Peyer's patch (tissue), 4 donors: ENCODE results near the gene SLBP. TPM values are rescaled to one million over a fixed set of nuclear protein-coding genes. Genes with fewer than 3 reads are reported as not detected.

Experiments
- DNase-seq, 3 donors: peaks; one replicate each; pipeline ENCODE4 v3.0.0-alpha.2; 2017 to 2019
- H3K27ac ChIP-seq, 4 donors: fragments of 200-600 bp; sonication (generic); one replicate each; pipeline ENCODE4 v1.5.1; 2016 to 2019
- H3K27me3 ChIP-seq, 2 donors: fragments of 200-600 bp; sonication (generic); one replicate each; pipeline ENCODE4 v1.5.1; 2019
- H3K36me3 ChIP-seq, 3 donors: fragments of 200-600 bp; sonication (generic); one replicate each; pipeline ENCODE4 v1.5.1; 2016 to 2019
- H3K4me1 ChIP-seq, 4 donors: fragments of 200-600 bp; sonication (generic); one replicate each; pipeline ENCODE4 v1.5.1; 2016 to 2019
- H3K4me3 ChIP-seq, 4 donors: fragments of 200-600 bp; sonication (generic); 1 replicate in 3 of 4; 2 replicates in 1 of 4; pipeline ENCODE4 v1.5.1; 2016 to 2019; ENCODE audit warnings: mild to moderate bottlenecking in 1 of 4
- H3K9me3 ChIP-seq, 4 donors: fragments of 200-600 bp; sonication (generic); one replicate each; pipeline ENCODE4 v1.5.1; 2016 to 2019; ENCODE audit warnings: mild to moderate bottlenecking in 1 of 4
- POLR2A ChIP-seq, 2 donors: fragments of 450-650 bp; IDR thresholded peaks; one replicate each; pipeline ENCODE4 v1.5.1; 2017; ENCODE audit warnings: antibody characterized with exemption in 2 of 2, mild to moderate bottlenecking in 2 of 2, moderate library complexity in 2 of 2
- total RNA-seq, 4 donors: library from RNA; depleted of rRNA; stranded (reverse); fragments of >200 nt; gene quantifications; one replicate each; pipeline ENCODE4 v1.1.0, GENCODE V29; 2016
- TF ChIP-seq, protein P1 (sequence below), 6 experiments: fragments of 450-650 bp in 4 of 6; fragments of 200-600 bp in 2 of 6; sonication (generic) in 1 of 6; IDR thresholded peaks; one replicate each; pipeline ENCODE4 v1.5.1; 2017 to 2019; ENCODE audit warnings: antibody characterized with exemption in 6 of 6, mild to moderate bottlenecking in 3 of 6, moderate library complexity in 1 of 6

SLBP gene
- total RNA-seq, 4 donors from 2014 or later = 18.4 to 86.6 (median 26.2) TPM

GRCh38 chr4:1651609-1652008 is 60.5 kb downstream of the SLBP start:
- H3K9me3 ChIP-seq = no peaks in the 10 kb centered on the region
- DNase-seq = no peak
- no peaks in the 10 kb centered on the region for H3K27me3 ChIP-seq
- TF ChIP-seq, protein P1, sequence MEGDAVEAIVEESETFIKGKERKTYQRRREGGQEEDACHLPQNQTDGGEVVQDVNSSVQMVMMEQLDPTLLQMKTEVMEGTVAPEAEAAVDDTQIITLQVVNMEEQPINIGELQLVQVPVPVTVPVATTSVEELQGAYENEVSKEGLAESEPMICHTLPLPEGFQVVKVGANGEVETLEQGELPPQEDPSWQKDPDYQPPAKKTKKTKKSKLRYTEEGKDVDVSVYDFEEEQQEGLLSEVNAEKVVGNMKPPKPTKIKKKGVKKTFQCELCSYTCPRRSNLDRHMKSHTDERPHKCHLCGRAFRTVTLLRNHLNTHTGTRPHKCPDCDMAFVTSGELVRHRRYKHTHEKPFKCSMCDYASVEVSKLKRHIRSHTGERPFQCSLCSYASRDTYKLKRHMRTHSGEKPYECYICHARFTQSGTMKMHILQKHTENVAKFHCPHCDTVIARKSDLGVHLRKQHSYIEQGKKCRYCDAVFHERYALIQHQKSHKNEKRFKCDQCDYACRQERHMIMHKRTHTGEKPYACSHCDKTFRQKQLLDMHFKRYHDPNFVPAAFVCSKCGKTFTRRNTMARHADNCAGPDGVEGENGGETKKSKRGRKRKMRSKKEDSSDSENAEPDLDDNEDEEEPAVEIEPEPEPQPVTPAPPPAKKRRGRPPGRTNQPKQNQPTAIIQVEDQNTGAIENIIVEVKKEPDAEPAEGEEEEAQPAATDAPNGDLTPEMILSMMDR (IDR thresholded peaks at IDR 0.05) = no peak
- no peak for TF ChIP-seq POLR2A (IDR thresholded peaks at IDR 0.05)
- no peaks in the 10 kb centered on the region for H3K36me3 ChIP-seq
- H3K27ac ChIP-seq = no peak overlapping the region
- no peaks in the 10 kb centered on the region for H3K4me1 ChIP-seq
- H3K4me3 ChIP-seq = no peak overlapping the region

DNA sequence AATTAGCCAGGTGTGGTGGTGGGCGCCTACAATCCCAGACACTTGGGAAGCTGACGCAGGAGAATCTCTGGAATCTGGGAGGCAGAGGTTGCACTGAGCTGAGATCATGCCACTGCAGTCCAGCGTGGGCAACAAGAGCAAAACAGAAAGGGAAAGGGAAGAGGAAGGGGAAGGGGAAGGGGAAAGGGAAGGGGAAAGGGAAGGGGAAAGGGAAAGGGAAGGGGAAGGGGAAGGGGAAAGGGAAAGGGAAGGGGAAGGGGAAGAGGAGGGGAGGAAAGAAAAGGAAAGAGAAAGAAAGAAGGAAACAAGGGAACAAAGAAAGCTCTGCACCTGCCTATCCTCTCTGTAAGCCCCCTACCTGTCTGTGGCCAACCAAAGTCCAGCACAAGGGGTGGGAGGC is 63.2 kb downstream of the SLBP start:
- TF ChIP-seq, protein P1 (IDR thresholded peaks at IDR 0.05) = no peak
- no peak for TF ChIP-seq POLR2A (IDR thresholded peaks at IDR 0.05)
- Histone ChIP-seq H3K36me3 (no peaks in the 10 kb centered on the region), H3K4me1 (no peaks in the 10 kb centered on the region), H3K27ac (no peak overlapping the region), H3K4me3 (no peak overlapping the region), H3K27me3 (no peaks in the 10 kb centered on the region), H3K9me3 (no peaks in the 10 kb centered on the region)
- no peak for DNase-seq

GRCh38 chr4:1647432-1647831 is 64.7 kb downstream of the SLBP start:
- H3K4me1 ChIP-seq = no peaks in the 10 kb centered on the region
- no peaks in the 10 kb centered on the region for H3K9me3 ChIP-seq
- DNase-seq = no peak
- H3K36me3 ChIP-seq = no peaks in the 10 kb centered on the region
- H3K4me3 ChIP-seq = no peak overlapping the region
- H3K27ac ChIP-seq = no peak overlapping the region
- no peaks in the 10 kb centered on the region for H3K27me3 ChIP-seq
- TF ChIP-seq, protein P1 (IDR thresholded peaks at IDR 0.05) = no peak
- TF ChIP-seq POLR2A (IDR thresholded peaks at IDR 0.05) = no peak

DNA sequence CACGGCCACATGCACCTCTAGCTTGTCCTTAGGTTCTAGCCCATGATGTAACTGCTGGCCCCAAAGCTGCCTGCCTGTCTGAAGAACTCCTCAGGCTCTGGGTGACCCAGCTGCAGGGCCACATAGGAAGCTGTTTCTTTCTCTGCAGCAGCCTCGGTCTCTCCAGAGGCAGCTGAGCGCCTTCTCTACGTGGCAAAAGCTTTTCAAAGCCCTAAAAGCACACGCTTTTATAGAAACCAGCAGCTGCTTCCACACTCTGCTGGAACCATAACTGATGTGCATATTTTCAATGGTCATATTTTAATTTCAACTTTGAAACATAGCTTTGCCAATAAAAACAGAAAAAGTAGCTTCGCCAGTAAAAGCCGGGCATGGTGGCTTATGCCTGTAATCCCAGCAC is 65.4 kb downstream of the SLBP start:
- H3K27me3 ChIP-seq = no peaks in the 10 kb centered on the region
- no peak for DNase-seq
- no peaks in the 10 kb centered on the region for H3K4me1 ChIP-seq
- H3K4me3 ChIP-seq = no peak overlapping the region
- no peaks in the 10 kb centered on the region for H3K36me3 ChIP-seq
- no peak overlapping the region for H3K27ac ChIP-seq
- TF ChIP-seq, protein P1 (IDR thresholded peaks at IDR 0.05) = no peak
- no peak for TF ChIP-seq POLR2A (IDR thresholded peaks at IDR 0.05)
- H3K9me3 ChIP-seq = no peaks in the 10 kb centered on the region

DNA sequence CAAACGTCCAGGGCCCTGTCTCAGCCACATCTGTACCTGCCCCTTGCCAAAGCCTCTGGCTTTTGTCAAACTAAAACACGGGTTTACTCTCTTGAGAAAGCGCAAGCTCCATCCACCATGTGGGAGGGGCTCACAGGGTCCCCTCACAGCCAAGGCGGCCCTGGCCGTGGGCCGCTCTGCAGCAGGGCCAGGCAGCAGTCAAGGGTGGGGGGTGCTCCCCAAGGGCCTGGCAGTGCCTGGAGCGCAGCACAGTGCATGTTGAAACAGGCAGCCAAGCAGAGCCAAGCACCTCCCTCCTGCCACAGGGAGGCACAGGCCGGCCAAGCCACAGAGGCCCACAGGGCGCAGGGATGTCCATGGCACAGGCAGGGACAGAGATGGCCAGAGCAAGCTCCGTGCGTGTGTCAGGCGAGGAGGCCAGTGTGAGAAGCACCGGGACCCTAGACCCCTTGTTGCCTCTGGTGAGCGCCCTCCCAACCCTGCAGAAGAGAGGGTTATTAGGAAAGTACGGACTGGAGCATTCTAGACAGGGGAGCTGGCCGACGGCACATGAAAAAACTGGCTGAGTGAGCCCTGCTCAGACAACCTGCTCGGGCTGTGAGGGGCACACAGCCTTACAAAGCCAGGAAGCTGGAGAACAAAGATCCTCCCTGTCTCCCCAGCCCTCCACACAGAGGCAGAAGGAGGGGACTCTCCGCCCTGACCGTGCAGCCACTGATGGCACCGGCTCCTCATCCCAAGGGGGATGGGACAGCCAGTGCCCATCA is 67.0 kb downstream of the SLBP start:
- H3K36me3 ChIP-seq = no peaks in the 10 kb centered on the region
- no peak for TF ChIP-seq POLR2A (IDR thresholded peaks at IDR 0.05)
- TF ChIP-seq, protein P1 (IDR thresholded peaks at IDR 0.05) = no peak
- no peaks in the 10 kb centered on the region for H3K27me3 ChIP-seq
- no peak for DNase-seq
- no peaks in the 10 kb centered on the region for H3K9me3 ChIP-seq
- no peaks in the 10 kb centered on the region for H3K4me1 ChIP-seq
- peak overlapping the region in 1 of 4 donors; percentile 12 for H3K27ac ChIP-seq
- H3K4me3 ChIP-seq = no peak overlapping the region
